GM21423 (cell line): ENCODE results near the gene SPIRE2.

ENCODE experiments used
- ATAC-seq: cut with Tn5 transposase; IDR thresholded peaks from one replicate; pipeline ENCODE4 v1.9.1; 2021; ENCODE audit warnings: mild to moderate bottlenecking, moderate library complexity; ENCODE audit not compliant: unreplicated experiment

SPIRE2 gene

GRCh38 chr16:89893642-89894548 lies 65.6 kb downstream of the SPIRE2 start:
- ATAC-seq = no peak

GRCh38 chr16:89895482-89896250 lies 67.4 kb downstream of the SPIRE2 start:
- ATAC-seq = no peak

- ATAC-seq = no peak
Measured at GRCh38 chr16:89897204-89897603, 68.9 kb downstream of the SPIRE2 start.

GRCh38 chr16:89898201-89898967 lies 70.1 kb downstream of the SPIRE2 start:
- ATAC-seq = no peak

GRCh38 chr16:89899879-89900481 lies 71.7 kb downstream of the SPIRE2 start:
- no peak for ATAC-seq

- no peak for ATAC-seq
Measured at GRCh38 chr16:89900885-89901284, 72.6 kb downstream of the SPIRE2 start.

- no peak for ATAC-seq
Measured at GRCh38 chr16:89902980-89903379, 74.7 kb downstream of the SPIRE2 start.

GRCh38 chr16:89903908-89904515 lies 75.7 kb downstream of the SPIRE2 start:
- no peak for ATAC-seq

GRCh38 chr16:89904606-89905510 lies 76.6 kb downstream of the SPIRE2 start:
- no peak for ATAC-seq

- ATAC-seq = no peak
Measured at GRCh38 chr16:89905511-89906139, 77.3 kb downstream of the SPIRE2 start.

- no peak for ATAC-seq
Measured at GRCh38 chr16:89906140-89907025, 78.1 kb downstream of the SPIRE2 start.

- ATAC-seq = no peak
Measured at GRCh38 chr16:89907055-89907814, 79.0 kb downstream of the SPIRE2 start.

- no peak for ATAC-seq
Measured at GRCh38 chr16:89908236-89908635, 80.0 kb downstream of the SPIRE2 start.

GRCh38 chr16:89909777-89910716 lies 81.8 kb downstream of the SPIRE2 start:
- ATAC-seq = no peak

- ATAC-seq = no peak
Measured at GRCh38 chr16:89910717-89911354, 82.6 kb downstream of the SPIRE2 start.

GRCh38 chr16:89911375-89911774 lies 83.1 kb downstream of the SPIRE2 start:
- ATAC-seq = no peak
